HG02571 (cell line): ENCODE data around the gene CDC34.

ENCODE experiments used
- ATAC-seq: cut with Tn5 transposase; IDR thresholded peaks from one replicate; pipeline ENCODE4 v1.9.1; 2021; ENCODE audit warnings: mild to moderate bottlenecking, moderate library complexity; ENCODE audit not compliant: unreplicated experiment

Gene CDC34

GRCh38 chr19:585551-586110, 54.1 kb downstream of the CDC34 start:
- no peak for ATAC-seq

GRCh38 chr19:588093-588740, 56.7 kb downstream of the CDC34 start:
- ATAC-seq: no peak

- no peak for ATAC-seq
These were observed 57.5 kb downstream of the CDC34 start for GRCh38 chr19:588741-589692.

- no peak for ATAC-seq
These were observed 58.3 kb downstream of the CDC34 start, which contains the start of gene HCN2 for GRCh38 chr19:589693-590395. TSS of gene HCN2 (plus strand) at chr19:589881. CDS start at chr19:589946, 65 bp downstream.

- no peak for ATAC-seq
These were observed 58.8 kb downstream of the CDC34 start for GRCh38 chr19:590396-590745.

GRCh38 chr19:590750-591098, 59.2 kb downstream of the CDC34 start:
- ATAC-seq: no peak

GRCh38 chr19:591099-591958, 59.8 kb downstream of the CDC34 start:
- ATAC-seq: no peak
